HEK293 (cell line): ENCODE measurements around the gene IL17B.

Experiments
- ZSCAN16 ChIP-seq: fragments of 450-650 bp; formaldehyde crosslinking; IDR thresholded peaks from 2 replicates; pipeline ENCODE4 v1.5.1; 2016; ENCODE audit warnings: missing biosample characterization, missing genetic modification characterization
- TF ChIP-seq, protein P1 (sequence below): fragments of 450-650 bp; formaldehyde crosslinking; IDR thresholded peaks from 2 replicates; pipeline ENCODE4 v1.5.1; 2016; ENCODE audit warnings: missing biosample characterization, missing genetic modification characterization
- TF ChIP-seq, protein P2 (sequence below): fragments of 450-650 bp; formaldehyde crosslinking; IDR thresholded peaks from 2 replicates; pipeline ENCODE4 v1.5.1; 2016; ENCODE audit warnings: missing biosample characterization, missing genetic modification characterization

DNA sequence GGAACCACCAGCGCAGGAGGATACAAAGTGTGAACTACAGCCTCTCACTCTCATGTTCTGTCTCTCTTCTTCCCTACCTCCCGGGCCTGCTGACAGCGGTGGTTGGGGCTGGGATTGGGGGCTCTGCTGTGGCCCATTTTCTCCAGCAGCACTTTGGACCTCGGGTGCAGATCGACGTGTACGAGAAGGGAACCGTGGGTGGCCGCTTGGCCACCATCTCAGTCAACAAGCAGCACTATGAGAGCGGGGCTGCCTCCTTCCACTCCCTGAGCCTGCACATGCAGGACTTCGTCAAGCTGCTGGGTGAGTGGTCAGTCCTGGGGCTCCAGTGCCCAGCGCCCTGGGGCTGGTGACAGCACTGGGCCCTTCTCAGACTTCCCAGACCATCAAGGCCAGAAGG, 16.6 kb downstream of the IL17B start:
- TF ChIP-seq ZSCAN16 (tag by site-specific recombination) = no peak
- TF ChIP-seq, protein P1, sequence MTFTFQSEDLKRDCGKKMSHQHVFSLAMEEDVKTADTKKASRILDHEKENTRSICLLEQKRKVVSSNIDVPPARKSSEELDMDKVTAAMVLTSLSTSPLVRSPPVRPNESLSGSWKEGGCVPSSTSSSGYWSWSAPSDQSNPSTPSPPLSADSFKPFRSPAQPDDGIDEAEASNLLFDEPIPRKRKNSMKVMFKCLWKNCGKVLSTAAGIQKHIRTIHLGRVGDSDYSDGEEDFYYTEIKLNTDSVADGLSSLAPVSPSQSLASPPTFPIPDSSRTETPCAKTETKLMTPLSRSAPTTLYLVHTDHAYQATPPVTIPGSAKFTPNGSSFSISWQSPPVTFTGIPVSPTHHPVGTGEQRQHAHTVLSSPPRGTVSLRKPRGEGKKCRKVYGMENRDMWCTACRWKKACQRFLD = no peak
- TF ChIP-seq, protein P2, sequence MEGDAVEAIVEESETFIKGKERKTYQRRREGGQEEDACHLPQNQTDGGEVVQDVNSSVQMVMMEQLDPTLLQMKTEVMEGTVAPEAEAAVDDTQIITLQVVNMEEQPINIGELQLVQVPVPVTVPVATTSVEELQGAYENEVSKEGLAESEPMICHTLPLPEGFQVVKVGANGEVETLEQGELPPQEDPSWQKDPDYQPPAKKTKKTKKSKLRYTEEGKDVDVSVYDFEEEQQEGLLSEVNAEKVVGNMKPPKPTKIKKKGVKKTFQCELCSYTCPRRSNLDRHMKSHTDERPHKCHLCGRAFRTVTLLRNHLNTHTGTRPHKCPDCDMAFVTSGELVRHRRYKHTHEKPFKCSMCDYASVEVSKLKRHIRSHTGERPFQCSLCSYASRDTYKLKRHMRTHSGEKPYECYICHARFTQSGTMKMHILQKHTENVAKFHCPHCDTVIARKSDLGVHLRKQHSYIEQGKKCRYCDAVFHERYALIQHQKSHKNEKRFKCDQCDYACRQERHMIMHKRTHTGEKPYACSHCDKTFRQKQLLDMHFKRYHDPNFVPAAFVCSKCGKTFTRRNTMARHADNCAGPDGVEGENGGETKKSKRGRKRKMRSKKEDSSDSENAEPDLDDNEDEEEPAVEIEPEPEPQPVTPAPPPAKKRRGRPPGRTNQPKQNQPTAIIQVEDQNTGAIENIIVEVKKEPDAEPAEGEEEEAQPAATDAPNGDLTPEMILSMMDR (tag by site-specific recombination) = no peak
